SKM-1 (cell line): ENCODE measurements around the gene WDFY4.

Experiments
- DNase-seq: peaks from one replicate; lab custom pipeline; 2025; ENCODE audit not compliant: unreplicated experiment; lab: John Stamatoyannopoulos, UW

Gene WDFY4

GRCh38 chr10:48705401-48705938 lies 20.8 kb downstream of the WDFY4 start:
- DNase-seq, result no peak

GRCh38 chr10:48707472-48707871 lies 22.8 kb downstream of the WDFY4 start:
- no peak for DNase-seq

- no peak for DNase-seq
Measured at GRCh38 chr10:48708144-48708543, 23.5 kb downstream of the WDFY4 start.

- DNase-seq, result no peak
Measured at GRCh38 chr10:48710647-48711275, 26.1 kb downstream of the WDFY4 start.

GRCh38 chr10:48711830-48712229 lies 27.2 kb downstream of the WDFY4 start:
- DNase-seq, result no peak

- peak; percentile 38 for DNase-seq
Measured at GRCh38 chr10:48714088-48714487, 29.4 kb downstream of the WDFY4 start.

GRCh38 chr10:48716416-48716815 lies 31.7 kb downstream of the WDFY4 start:
- DNase-seq, result no peak

GRCh38 chr10:48720611-48721010 lies 35.9 kb downstream of the WDFY4 start:
- no peak for DNase-seq

GRCh38 chr10:48722153-48723145 lies 37.8 kb downstream of the WDFY4 start:
- no peak for DNase-seq

GRCh38 chr10:48724127-48724526 lies 39.5 kb downstream of the WDFY4 start:
- DNase-seq, result no peak

- DNase-seq, result no peak
Measured at GRCh38 chr10:48725708-48726107, 41.0 kb downstream of the WDFY4 start.

- no peak for DNase-seq
Measured at GRCh38 chr10:48727866-48728265, 43.2 kb downstream of the WDFY4 start.

- no peak for DNase-seq
Measured at GRCh38 chr10:48729222-48729621, 44.5 kb downstream of the WDFY4 start.

GRCh38 chr10:48729941-48730457 lies 45.3 kb downstream of the WDFY4 start:
- DNase-seq, result no peak

- no peak for DNase-seq
Measured at GRCh38 chr10:48731141-48731540, 46.5 kb downstream of the WDFY4 start.

GRCh38 chr10:48731654-48732053 lies 47.0 kb downstream of the WDFY4 start:
- no peak for DNase-seq

- DNase-seq, result no peak
Measured at GRCh38 chr10:48733329-48733728, 48.7 kb downstream of the WDFY4 start.

GRCh38 chr10:48735836-48736390 lies 51.2 kb downstream of the WDFY4 start:
- DNase-seq, result no peak

GRCh38 chr10:48736596-48736995 lies 51.9 kb downstream of the WDFY4 start:
- no peak for DNase-seq

GRCh38 chr10:48737886-48738285 lies 53.2 kb downstream of the WDFY4 start:
- no peak for DNase-seq

- DNase-seq, result no peak
Measured at GRCh38 chr10:48739170-48739569, 54.5 kb downstream of the WDFY4 start.
